Vagina (tissue), 2 donors: ENCODE results near the gene MXRA7. TPM values are rescaled to one million over a fixed set of nuclear protein-coding genes. Genes with fewer than 3 reads are reported as not detected.

ENCODE experiments used
- DNase-seq, 2 donors: peaks; one replicate each; pipeline ENCODE4 v3.0.0-alpha.2; 2017; ENCODE audit errors: extremely low spot score in 2 of 2
- H3K27ac ChIP-seq: fragments of 200-600 bp; sonication (generic); one replicate; pipeline ENCODE4 v1.5.1; 2019
- H3K27me3 ChIP-seq: fragments of 200-600 bp; sonication (generic); one replicate; pipeline ENCODE4 v1.5.1; 2019
- H3K36me3 ChIP-seq, 2 donors: fragments of 200-600 bp; sonication (generic); one replicate each; pipeline ENCODE4 v1.5.1; 2017 to 2019
- H3K4me1 ChIP-seq: fragments of 200-600 bp; sonication (generic); one replicate; pipeline ENCODE4 v1.5.1; 2019
- H3K4me3 ChIP-seq, 2 donors: fragments of 200-600 bp; sonication (generic); 1 replicate in 1 of 2; 2 replicates in 1 of 2; pipeline ENCODE4 v1.5.1; 2016 to 2019
- H3K9me3 ChIP-seq: fragments of 200-600 bp; sonication (generic); one replicate; pipeline ENCODE4 v1.5.1; 2019
- CTCF ChIP-seq, 3 experiments: fragments of 450-650 bp in 2 of 3; fragments of 200-600 bp in 1 of 3; sonication (generic) in 1 of 3; IDR thresholded peaks; one replicate each; pipeline ENCODE4 v1.5.1; 2017 to 2019; ENCODE audit warnings: antibody characterized with exemption in 3 of 3, mild to moderate bottlenecking in 2 of 3, moderate library complexity in 2 of 3
- POLR2A ChIP-seq, 2 donors: fragments of 450-650 bp; IDR thresholded peaks; one replicate each; pipeline ENCODE4 v1.6.1; 2017; ENCODE audit warnings: antibody characterized with exemption in 2 of 2, mild to moderate bottlenecking in 2 of 2, moderate library complexity in 2 of 2
- POLR2AphosphoS5 ChIP-seq, 2 donors: sonication (generic); formaldehyde crosslinking; IDR thresholded peaks; one replicate each; pipeline ENCODE4 v1.9.0; 2017; ENCODE audit warnings: antibody characterized with exemption in 2 of 2, mild to moderate bottlenecking in 2 of 2, low read depth in 1 of 2; ENCODE audit not compliant: insufficient read depth in 1 of 2
- intact Hi-C: fragments of 100-400 bp; cut with DNase I; formaldehyde crosslinking; loops from one replicate; pipeline ENCODE4 v1.15.1; 2023
- total RNA-seq: library from RNA; depleted of rRNA; stranded (reverse); fragments of >200 nt; gene quantifications from one replicate; pipeline ENCODE4 v1.2.3, GENCODE V29; 2016

The MXRA7 gene
- total RNA-seq, 1 donor from 2014 or later: 114 TPM

GRCh38 chr17:76650504-76650903 is 60.3 kb downstream of the MXRA7 start:
- no peak for DNase-seq
- H3K4me1 ChIP-seq: no peaks in the 10 kb centered on the region
- no peaks in the 10 kb centered on the region for H3K9me3 ChIP-seq
- intact Hi-C loops: no loop called here
- H3K4me3 ChIP-seq: no peak overlapping the region
- H3K27ac ChIP-seq: no peak overlapping the region
- TF ChIP-seq CTCF (IDR thresholded peaks at IDR 0.05): no peak
- TF ChIP-seq POLR2A (IDR thresholded peaks at IDR 0.05): no peak
- TF ChIP-seq POLR2AphosphoS5 (IDR thresholded peaks at IDR 0.05; ENCODE audit: insufficient read depth in 1 of 2, low read depth in 1 of 2): no peak
- no peaks in the 10 kb centered on the region for H3K27me3 ChIP-seq
- H3K36me3 ChIP-seq: no peaks in the 10 kb centered on the region

GRCh38 chr17:76646712-76647111 is 64.1 kb downstream of the MXRA7 start:
- Histone ChIP-seq H3K36me3 (no peaks in the 10 kb centered on the region), H3K4me1 (no peaks in the 10 kb centered on the region), H3K27ac (no peak overlapping the region), H3K9me3 (no peaks in the 10 kb centered on the region), H3K4me3 (no peak overlapping the region), H3K27me3 (no peaks in the 10 kb centered on the region)
- no peak for TF ChIP-seq POLR2AphosphoS5 (IDR thresholded peaks at IDR 0.05; ENCODE audit: insufficient read depth in 1 of 2, low read depth in 1 of 2)
- DNase-seq: no peak
- intact Hi-C loops: no loop called here

- intact Hi-C loops: no loop called here
- Histone ChIP-seq H3K36me3 (no peaks in the 10 kb centered on the region), H3K27ac (no peak overlapping the region), H3K4me3 (peak overlapping the region in 1 of 2 donors; percentile 6), H3K4me1 (no peaks in the 10 kb centered on the region), H3K9me3 (no peaks in the 10 kb centered on the region), H3K27me3 (no peaks in the 10 kb centered on the region)
- DNase-seq: no peak
- no peak for TF ChIP-seq POLR2A (IDR thresholded peaks at IDR 0.05)
- no peak for TF ChIP-seq POLR2AphosphoS5 (IDR thresholded peaks at IDR 0.05; ENCODE audit: insufficient read depth in 1 of 2, low read depth in 1 of 2)
- TF ChIP-seq CTCF (IDR thresholded peaks at IDR 0.05): no peak
Measured at GRCh38 chr17:76645481-76645880, 65.3 kb downstream of the MXRA7 start.

GRCh38 chr17:76644995-76645394 is 65.8 kb downstream of the MXRA7 start:
- no peak for TF ChIP-seq POLR2A (IDR thresholded peaks at IDR 0.05)
- Histone ChIP-seq H3K27me3 (no peaks in the 10 kb centered on the region), H3K36me3 (no peaks in the 10 kb centered on the region), H3K9me3 (no peaks in the 10 kb centered on the region), H3K4me3 (no peak overlapping the region), H3K4me1 (no peaks in the 10 kb centered on the region), H3K27ac (no peak overlapping the region)
- DNase-seq: no peak
- intact Hi-C loops: no loop called here

- Histone ChIP-seq H3K27ac (no peak within 1 kb of the TSS), H3K27me3 (no peaks in the 10 kb centered on the region), H3K36me3 (no peaks in the 10 kb centered on the region), H3K9me3 (no peaks in the 10 kb centered on the region), H3K4me1 (no peaks in the 10 kb centered on the region), H3K4me3 (no peak within 1 kb of the TSS)
- no peak for DNase-seq
- intact Hi-C loops: no loop called here
- TF ChIP-seq CTCF (IDR thresholded peaks at IDR 0.05) (no peak), POLR2AphosphoS5 (IDR thresholded peaks at IDR 0.05; ENCODE audit: insufficient read depth in 1 of 2, low read depth in 1 of 2) (no peak), POLR2A (IDR thresholded peaks at IDR 0.05) (no peak)
Measured at GRCh38 chr17:76643553-76644148, 67.1 kb downstream of the MXRA7 start, which contains the start of gene ST6GALNAC1. TSS of gene ST6GALNAC1 (minus strand) at chr17:76643757. CDS start at chr17:76643638, 119 bp downstream.

- no peak overlapping the region for H3K27ac ChIP-seq
- no peak overlapping the region for H3K4me3 ChIP-seq
- no peaks in the 10 kb centered on the region for H3K9me3 ChIP-seq
- H3K27me3 ChIP-seq: no peaks in the 10 kb centered on the region
- DNase-seq: no peak
- intact Hi-C loops: no loop called here
- H3K4me1 ChIP-seq: no peaks in the 10 kb centered on the region
- TF ChIP-seq POLR2AphosphoS5 (IDR thresholded peaks at IDR 0.05; ENCODE audit: insufficient read depth in 1 of 2, low read depth in 1 of 2): no peak
- TF ChIP-seq CTCF (IDR thresholded peaks at IDR 0.05): no peak
- no peak for TF ChIP-seq POLR2A (IDR thresholded peaks at IDR 0.05)
- no peaks in the 10 kb centered on the region for H3K36me3 ChIP-seq
Measured at GRCh38 chr17:76642994-76643393, 67.8 kb downstream of the MXRA7 start.
